ENCODE measurements around the gene SFTA2. TPM values are rescaled to one million over a fixed set of nuclear protein-coding genes. Genes with fewer than 3 reads are reported as not detected.

SFTA2 gene
- total and polyA plus RNA-seq, 10 of the 15 experiments (the other 5 are each of a cell fraction or from before 2014, with no cell fraction given): 0.15 to 0.92 (median 0.33) TPM; not detected in 4

- H3K4me2 ChIP-seq (ENCODE audit: control insufficient read depth, insufficient read depth): no peak overlapping the region
- TF ChIP-seq ZBTB40 (IDR thresholded peaks at IDR 0.05; ENCODE audit: borderline replicate concordance) (no peak), SIN3A (IDR thresholded peaks at IDR 0.05; ENCODE audit: low read depth, low read length) (no peak), BMI1 (IDR thresholded peaks at IDR 0.05; ENCODE audit: borderline replicate concordance) (no peak), ZNF24 (IDR thresholded peaks at IDR 0.05) (no peak), SMAD5 (IDR thresholded peaks at IDR 0.05; ENCODE audit: low read depth) (no peak), ZNF687 (IDR thresholded peaks at IDR 0.05) (no peak), CBFB (IDR thresholded peaks at IDR 0.05; ENCODE audit: low read depth) (no peak)
- in situ Hi-C loops (cut with MboI) (no loop called here), intact Hi-C loops (cut with micrococcal nuclease; ENCODE audit: unreplicated experiment) (no loop called here)
- no peaks in the 10 kb centered on the region for H3K27me3 ChIP-seq (replicated peaks in 1 of 2; ENCODE audit: control insufficient read depth in 2 of 2, insufficient read depth in 2 of 2, low read length in 1 of 2)
- FAIRE-seq: no peak
- ChIA-PET POLR2A (interaction anchor here (1.1 kb wide), 1 partner anchor 75 kb away, joined by 5 read pairs; no protein-coding TSS in a partner anchor), SMC1A (ENCODE audit: uncharacterized antibody, unreplicated experiment) (interaction anchor here (1.3 to 2.0 kb wide), 3 partner anchors 10 to 167 kb away, joined by 3 to 5 read pairs (median 5); no protein-coding TSS in a partner anchor), CTCF (interaction anchor here (0.7 to 1.8 kb wide), 2 partner anchors 17 to 19 kb away, joined by 3 to 4 read pairs; no protein-coding TSS in a partner anchor), RAD21 (ENCODE audit: unreplicated experiment) (interaction anchor here (0.7 kb wide), 1 partner anchor 17 kb away, joined by 3 read pairs; the partner anchor contains the start of gene VARS2)
- no peaks in the 10 kb centered on the region for H3K9me3 ChIP-seq (replicated peaks; ENCODE audit: control insufficient read depth, insufficient read depth, low read length)
- ATAC-seq: no peak
- peaks cover 4 to 10% of the 10 kb centered on the region in 2 experiments; a peak in 3 of 4 replicates for H3K36me3 ChIP-seq (ENCODE audit: control insufficient read depth in 2 of 2, insufficient read depth in 2 of 2, low read length in 1 of 2)
- no peak overlapping the region for H2AFZ ChIP-seq (ENCODE audit: control insufficient read depth, low read depth, low read length)
- H3K9ac ChIP-seq (ENCODE audit: control insufficient read depth, insufficient read depth, low read length): no peak overlapping the region
- peaks cover 15% of the 10 kb centered on the region for H3K4me1 ChIP-seq (ENCODE audit: control insufficient read depth, insufficient read depth, low read length)
- H3K4me3 ChIP-seq: no peak overlapping the region
- no peak overlapping the region for H3K27ac ChIP-seq (ENCODE audit: control insufficient read depth, insufficient read depth)
- BruUV-seq (replicated peaks): no TSS peak
- WGBS (ENCODE audit: insufficient coverage, insufficient replicate concordance, low lambda C conversion rate, missing lambda C conversion rate): 52% methylated on average over 13 of the region's 13 CpGs
- H3K79me2 ChIP-seq (ENCODE audit: control insufficient read depth, insufficient read depth, low read length): no peaks in the 10 kb centered on the region
- no peak for DNase-seq (ENCODE audit: low read depth, low spot score)
- H4K20me1 ChIP-seq (ENCODE audit: control insufficient read depth, insufficient read depth): no peaks in the 10 kb centered on the region
Measured at GRCh38 chr6:30896541-30896940, 35.4 kb downstream of the SFTA2 start.
